Right lobe of liver (tissue), 4 donors: ENCODE results near the gene KCNMA1.

Source experiments
- CTCF ChIP-seq, 4 donors: fragments of 200-600 bp in 3 of 4; fragments of 450-650 bp in 1 of 4; IDR thresholded peaks; one replicate each; pipeline versions ENCODE4 v1.5.1 to v1.8.0; 2016 to 2022; ENCODE audit warnings: antibody characterized with exemption in 4 of 4, mild to moderate bottlenecking in 2 of 4
- POLR2A ChIP-seq: fragments of 450-650 bp; IDR thresholded peaks from one replicate; pipeline ENCODE4 v1.6.1; 2017; ENCODE audit warnings: antibody characterized with exemption, mild to moderate bottlenecking
- donor health status: DM: no; HTN: no; CAD: no.
- donor health status: DM: no; HTN: no; CAD: no.
- donor health status: DM: no; HTN: yes; CAD: no.

GRCh38 chr10:76995023-76995422, 642.6 kb downstream of the KCNMA1 start:
- TF ChIP-seq POLR2A (no peak), CTCF (IDR thresholded peaks at IDR 0.05) (no peak)
